ENCODE data around the gene ADORA1.

The ADORA1 gene

DNA sequence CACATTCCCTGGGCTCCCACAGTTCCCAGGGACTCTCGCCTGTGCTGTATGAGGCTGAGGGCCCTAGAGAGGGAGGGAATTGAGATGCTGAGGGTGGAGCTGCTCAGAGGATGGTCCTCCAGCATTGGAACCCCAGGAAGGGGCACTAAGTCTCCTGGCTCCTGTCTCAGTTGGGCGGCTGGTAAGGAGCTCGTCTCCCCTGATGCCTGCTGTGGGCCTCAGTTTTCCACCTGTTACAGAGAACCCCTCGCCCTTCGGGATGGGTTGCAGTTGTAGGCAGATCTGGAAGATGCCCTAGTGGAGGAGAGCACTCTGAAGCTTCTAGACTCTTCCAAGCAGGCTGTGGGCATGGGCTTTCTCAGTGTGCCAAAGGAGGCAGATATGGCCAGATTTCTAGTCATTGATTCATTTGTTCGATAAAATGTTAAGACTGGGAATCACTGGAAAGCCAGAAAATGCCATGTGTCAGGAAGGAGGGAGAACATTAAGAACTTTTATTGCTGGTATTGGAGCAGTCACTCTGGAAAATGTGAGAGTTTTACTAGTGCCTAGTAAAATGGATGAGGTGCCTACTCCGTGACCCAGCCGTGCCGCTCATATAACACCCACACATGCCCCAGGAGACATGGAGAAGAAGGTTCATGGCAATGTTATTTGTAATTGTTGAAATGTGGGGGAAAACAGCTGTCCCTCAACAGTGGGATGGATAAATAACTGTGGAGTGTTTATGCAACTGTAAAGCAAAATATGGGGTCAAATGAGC is 48.9 kb downstream of the ADORA1 start:
- no peak for DNase-seq

DNA sequence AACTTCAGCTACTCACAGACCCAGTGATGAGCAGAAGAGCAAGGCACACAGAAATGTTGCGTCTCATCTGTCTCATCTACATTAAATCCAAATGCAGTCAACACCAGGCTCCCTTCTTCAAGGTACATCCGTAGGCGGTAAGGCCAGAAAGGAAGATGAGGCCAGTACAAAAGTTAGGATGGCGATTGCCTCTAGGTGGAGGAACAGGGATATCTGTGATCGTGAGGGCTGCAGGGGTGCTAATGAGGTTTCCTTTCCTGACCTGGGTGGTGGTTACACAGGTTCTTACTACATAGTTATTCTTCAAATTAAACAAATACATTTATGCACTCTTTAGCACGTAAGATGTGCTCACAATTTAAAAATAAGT is 49.5 kb downstream of the ADORA1 start:
- no peak for DNase-seq

DNA sequence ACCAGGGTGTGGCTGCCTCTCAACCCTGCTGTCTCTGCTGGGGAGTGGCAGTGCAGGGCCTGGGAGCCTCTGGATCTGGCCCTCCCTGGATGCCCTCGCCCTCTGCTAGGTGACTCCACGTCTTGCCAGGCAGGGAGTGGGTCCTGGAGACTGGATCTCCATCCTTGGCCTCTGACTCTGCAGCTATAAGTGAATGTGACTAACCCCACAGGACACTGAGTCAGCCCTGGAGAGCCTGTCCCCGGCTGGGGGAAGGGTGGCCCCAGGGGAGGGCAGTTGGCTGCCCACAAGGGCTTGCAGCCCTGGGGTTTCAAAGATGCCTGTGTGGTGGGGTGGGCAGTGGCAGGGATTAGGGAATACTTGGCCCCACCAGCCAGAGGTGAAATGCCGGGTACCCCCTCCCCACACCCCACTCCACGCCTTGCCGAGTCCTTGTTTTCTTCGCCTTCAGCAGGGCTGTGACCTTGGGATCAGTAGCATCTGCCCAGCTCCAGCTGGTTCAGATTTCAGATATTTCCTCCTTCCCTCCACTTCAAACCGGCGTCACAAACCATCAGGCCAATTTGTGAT is 50.0 kb downstream of the ADORA1 start:
- DNase-seq = no peak

DNA sequence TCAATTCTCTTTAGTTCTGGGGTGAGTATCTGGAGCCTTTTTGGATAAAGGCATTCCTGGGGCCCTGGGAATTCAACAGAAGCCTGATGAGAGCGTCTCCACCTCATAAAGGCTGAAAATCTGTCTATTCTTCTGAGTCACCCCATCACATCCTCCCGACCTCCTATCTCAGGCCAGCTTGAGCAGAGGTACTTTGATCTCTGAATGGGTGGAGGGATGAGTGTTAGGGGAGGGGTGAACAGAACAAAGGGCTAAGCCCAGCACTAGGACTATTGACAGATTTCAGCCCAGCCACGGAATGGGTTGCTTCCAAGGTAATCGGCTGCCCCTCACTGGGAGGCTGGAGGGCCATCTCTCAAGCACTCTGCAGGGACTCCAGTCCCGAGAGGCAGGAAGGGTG is 50.6 kb downstream of the ADORA1 start:
- peak; percentile 17 for DNase-seq

DNA sequence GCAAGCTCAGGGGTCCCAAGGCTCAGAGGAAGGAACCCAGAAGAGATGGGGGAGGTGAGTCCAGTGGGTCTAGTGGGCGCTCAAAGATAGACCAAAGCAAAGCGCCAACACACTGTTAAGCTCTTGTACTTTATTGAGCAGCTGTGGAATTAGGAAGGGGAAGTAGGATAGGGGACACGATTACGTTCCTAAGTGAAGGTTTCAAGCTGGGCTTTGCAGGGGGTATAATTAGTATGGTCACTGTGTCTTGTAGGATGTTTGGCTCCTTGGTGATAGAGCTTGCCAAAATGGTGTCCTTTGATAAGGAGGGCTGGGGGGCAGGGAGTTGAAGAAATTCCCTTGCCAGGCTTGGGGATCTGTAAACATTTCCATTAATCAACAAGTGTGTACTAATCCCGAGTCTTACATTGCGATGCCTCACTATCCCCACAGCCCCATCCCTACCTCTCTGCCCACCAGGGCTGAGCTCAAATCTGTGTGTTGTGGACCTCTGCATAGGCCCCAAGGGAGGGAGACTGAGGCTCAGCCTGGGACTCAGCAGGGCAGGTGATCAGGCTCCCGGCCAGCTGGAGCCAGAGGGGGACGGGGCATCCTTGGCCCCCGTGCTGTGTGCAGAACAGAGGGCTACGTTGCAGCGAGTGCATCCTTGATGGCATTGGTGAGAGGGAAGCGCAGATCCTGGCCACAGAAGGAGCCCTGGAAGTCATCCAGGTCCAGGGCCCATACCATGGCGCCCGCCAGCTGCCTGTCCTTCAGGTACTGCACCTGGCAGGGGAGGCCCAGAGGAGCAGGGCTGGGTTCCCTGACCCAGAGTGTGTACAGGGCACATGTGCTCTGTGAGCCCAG is 51.5 kb downstream of the ADORA1 start:
- peak; percentile 33 for DNase-seq

DNA sequence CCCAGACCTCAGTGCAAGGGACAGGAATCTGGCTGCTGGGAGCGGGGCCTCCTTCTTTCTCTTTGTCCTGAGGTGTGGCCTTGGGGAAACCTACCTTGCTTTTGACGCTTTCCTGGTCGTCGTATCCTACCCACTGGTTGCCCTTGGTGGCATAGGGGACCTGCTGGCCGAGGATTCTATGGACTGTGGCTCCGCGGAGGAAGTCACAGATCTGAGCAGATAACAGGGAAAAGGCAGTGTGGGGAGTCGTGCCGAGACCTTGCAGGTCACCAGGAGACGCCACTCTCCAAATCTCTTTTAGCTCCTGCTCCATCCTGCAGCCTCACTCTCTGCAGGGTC is 52.1 kb downstream of the ADORA1 start:
- DNase-seq = no peak

DNA sequence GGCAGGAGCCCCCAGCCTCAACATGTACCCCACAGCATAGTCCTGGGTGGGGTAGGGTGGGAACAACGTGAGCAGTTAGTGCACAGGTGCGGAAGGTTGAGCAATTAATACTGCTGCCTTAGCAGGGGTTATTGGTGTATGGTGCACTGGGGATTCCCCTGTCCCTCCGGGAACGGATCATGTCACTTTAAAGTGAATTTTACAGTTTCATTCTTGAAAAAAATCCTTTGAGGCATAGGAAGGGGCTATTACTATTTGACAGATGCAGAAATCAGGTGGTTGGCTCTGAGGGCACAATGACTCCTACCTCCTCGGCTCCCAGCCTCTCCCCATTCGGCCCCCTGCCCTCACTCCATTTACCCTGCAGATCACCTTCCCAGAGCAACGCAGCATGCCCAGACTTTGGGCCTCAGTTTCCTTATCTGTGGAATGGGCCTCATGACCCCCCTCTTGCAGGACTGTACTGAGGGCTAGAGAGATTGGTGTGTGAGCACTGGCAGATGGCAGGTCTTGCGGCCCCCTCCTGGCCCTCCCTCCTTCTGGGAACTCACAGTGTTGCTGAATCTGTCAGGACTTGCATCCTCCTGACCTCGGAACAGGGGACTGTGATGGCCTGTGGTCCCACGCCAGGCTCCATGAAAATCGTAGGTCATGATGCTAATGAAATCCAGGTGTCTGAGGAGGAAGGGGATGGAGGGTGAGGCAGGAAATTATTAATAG is 53.2 kb downstream of the ADORA1 start:
- no peak for DNase-seq

DNA sequence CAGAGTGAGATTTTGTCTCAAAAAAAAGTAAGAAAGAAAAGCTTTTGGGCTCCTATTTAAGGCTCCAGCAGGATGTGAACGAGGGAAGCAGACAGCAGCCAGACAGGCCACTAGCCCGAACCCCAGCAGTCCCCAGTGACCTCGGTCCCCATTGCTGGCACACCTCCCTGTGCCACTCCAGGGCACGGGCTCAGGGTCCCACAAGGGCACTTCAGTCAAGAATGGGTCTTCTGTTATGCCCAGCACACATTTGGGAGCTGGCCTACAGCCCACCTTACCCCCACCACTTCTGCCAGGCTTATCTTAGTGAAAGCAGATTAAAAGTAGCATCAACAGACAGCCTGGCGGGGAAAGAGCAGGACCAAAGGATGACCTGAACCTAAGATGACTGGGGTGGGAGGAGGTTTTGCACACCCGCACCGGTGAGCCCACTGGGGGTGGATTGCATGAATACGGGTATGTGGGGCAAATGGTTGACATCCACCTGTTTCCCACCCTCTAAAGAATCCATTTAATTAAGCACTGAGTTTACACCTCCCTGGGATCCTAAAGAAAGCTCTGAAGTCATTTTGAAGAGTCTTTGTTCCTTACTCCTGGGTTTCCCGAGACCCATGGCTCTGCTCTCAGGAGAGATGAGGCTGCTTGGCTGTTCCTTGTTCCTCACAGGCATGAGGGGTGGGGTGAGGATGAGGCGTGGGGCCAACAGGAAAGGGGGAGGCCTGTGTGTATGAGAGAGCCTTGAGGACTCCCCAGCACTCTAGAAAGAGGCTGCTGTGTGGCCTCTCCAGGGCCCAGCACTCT is 54.3 kb downstream of the ADORA1 start:
- DNase-seq = no peak

DNA sequence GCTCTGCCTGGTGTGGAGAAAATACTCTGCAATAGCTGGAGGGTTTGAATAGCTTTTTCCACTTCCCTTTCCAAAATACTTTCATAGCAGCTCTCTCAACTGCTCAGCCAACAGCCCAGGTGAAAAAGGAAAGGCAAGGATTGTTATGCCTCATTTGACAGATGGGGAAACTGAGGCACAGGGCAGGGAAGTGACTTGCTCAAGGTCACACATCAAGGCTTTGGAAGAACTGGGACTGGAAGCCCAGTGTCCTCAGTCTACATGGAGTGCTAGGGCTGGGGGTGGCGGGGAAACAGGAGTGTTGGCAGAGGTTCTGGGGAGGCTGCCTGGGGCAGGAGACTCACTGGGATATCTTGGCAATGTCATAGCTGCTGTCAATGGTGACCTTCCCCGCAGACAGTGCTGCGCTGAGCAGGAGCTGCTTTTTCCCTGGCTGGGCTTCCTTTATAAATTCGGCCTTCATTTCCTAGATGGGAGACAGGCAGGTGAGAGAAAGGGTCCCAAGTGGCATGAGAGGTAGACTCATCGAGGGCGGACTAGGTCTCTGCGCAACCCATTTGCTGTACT is 54.9 kb downstream of the ADORA1 start:
- DNase-seq = no peak

DNA sequence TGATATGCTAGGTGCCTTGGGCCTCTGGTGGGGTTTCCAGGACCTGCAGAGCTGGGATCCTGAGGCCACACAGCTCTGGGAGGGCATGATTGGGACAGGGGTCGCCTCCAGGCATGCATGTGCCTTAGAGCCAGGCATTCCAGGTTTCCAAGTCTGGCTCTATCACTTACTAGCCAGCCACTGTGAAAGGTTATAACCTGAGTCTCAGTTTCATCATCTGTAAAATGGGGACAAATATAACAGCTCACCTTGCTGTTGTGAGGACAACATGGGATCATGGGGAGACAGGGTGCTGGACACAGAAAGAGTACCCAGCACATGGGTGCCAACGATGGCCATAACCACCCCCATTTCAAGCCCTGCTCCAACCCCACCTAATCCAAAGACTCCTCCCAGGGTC is 56.3 kb downstream of the ADORA1 start:
- no peak for DNase-seq

DNA sequence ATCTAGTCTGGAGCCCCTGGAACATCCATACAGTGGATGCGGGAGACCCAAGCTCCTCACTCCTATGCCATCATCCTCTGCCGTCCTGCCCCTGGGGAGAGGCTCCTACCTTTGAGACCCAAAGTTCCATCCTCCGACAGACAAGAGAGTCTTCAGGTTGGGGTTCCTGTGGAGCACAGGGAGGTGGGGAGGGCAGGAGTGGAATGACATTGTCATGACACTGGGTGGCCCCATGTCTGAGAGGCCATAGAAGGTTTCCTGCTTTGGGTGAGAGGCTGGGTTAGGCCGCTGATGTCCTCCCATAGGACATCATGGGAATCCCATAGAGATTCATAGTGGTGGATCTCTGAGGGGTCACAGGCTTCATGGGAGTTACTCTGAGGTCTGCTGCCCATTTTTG is 56.9 kb downstream of the ADORA1 start:
- no peak for DNase-seq

DNA sequence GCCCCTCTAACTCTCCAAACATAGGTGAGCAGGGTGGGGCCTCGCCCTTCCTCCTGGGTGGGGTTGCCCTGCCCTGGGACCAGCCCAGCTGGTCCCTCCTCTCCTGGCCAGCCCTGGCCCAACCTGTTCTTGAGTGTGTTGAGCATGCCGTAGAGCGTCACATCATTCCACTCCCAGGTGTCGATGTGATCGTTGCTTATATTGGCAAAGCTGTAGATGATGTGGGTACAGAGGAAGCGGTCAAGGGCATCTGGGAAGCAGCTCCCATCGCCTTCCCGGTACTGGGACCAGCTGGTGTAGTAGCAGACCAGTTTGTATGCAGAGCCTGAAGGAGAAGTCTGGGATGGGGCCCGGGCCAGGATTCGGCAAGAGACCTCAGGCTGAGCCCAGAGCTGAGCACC is 57.5 kb downstream of the ADORA1 start:
- DNase-seq = no peak

DNA sequence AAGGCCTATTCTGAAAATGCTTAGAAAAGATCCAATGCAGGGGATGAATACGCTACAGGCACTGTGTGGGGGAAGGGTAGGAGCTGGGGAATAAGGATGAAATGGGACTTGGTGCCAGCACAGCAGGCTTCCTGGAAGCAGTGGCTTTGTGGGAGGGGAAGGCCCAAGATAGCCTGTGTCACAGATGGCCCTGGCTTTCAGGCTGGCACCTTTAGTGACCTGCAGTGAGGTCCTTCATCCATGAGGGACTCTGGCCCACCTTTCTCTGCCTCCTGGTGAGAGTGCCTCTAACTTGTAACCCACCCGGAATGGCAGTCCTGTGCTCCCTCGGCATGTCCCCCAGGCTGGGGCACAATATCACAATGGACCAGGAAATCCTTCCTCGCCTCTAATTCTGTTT is 58.1 kb downstream of the ADORA1 start:
- DNase-seq = no peak

DNA sequence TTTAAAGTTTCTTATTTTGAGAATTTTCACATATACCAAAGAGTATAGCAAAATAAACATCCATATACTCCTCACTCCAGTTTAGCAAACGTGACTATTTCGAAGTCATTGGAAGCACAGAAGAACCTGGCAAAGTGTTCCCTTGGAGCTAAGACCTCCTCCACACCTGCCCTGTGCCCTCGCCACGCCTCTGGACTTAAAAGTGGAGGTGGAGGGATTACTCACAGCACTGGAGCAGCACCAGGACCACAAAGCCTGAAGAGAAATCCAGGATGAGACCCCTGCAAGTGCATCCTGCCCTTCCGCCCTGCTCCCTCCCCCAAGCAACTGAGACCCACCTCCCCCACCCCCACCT is 58.5 kb downstream of the ADORA1 start:
- no peak for DNase-seq

DNA sequence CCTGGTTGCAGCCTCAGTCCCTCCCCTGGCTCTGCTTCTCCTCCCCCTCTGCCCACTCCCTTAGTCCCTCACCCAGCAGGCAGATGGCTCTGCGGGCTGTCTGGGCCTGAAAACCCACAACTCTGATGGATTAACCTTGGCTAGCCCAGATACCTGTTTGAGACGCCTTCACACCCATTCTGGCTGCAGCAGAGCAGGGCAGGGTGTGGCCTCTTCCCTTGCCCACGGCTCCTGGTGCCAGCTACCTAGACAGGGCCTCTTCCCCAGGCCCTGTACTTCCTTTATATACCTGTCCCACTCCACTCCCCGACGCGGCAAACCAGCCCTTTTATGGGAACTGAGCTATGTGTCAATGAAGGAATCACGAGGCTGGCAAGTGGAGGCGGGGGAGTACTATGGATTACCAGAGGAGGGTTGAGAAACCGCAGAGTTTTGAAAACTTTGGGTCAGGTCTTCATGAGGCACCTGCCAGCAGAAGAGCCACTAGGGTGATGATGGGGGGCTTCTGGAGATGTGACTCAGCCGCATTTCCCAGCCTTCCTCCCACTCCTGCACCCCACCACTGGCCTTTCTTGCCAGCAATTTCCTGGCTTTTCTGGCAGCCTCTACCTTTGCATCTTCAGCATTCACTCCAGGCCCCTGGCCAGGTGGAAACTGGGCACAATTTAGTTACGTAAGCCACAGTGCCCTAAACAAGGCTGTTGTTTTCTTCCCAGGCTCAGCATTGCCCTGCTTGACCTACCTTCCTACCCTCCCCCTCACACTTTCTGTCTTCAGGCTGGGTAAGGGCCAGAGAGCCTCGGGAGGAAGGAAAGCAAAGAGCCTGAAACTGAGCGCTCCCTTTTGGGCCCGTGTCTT is 59.1 kb downstream of the ADORA1 start, which contains the start of gene CHI3L1:
Gene CHI3L1, minus strand, starts transcription at position 259 of the 858 bp plus-strand sequence. Its CDS starts 81 bp downstream, at position 178.
- DNase-seq = no peak

DNA sequence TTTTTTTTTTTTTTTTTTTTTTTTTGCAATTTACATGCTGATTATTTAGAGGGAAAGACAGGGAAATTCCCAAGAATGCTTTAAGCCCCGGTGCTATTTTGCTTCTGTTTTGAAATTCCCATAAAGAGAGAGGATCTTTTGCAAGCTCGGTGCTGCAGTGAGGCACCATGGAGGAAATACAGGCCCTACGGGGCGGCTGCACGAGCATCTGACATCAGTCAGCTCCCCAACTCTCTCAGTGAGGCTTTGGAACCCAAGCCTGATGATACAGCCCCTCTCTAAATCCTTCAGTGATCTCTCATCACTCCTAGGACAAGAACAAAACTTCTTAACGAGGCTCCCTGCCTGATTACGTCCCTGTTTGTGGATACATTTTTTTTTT is 59.8 kb downstream of the ADORA1 start:
- DNase-seq = no peak

DNA sequence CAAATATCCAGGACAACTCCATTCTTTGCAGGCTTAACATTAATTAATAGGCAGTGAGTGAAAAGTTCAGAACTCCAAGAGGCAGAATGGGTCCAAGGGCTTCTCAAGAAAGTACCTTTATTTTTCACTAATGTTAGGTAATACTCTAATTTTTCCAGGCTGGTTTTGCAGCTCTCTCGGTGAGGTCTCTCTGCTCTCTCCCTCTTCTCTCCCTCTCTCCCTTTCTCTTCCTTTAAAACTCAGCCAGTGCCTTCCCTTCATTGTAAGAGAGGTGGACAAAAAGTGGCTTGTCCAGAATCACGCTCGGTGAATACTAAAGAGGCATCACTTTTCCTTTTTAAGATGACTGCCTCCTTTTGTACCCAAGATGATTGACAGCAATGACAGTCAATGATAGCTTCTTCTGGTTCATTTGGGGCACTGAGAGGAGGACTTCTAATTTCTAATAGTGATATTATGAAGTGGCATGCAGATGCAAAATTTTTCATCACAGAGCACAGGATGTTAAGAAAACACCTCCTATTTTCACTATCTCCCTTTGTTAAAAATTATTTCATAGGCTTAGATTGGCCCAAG is 60.3 kb downstream of the ADORA1 start:
- DNase-seq = no peak

DNA sequence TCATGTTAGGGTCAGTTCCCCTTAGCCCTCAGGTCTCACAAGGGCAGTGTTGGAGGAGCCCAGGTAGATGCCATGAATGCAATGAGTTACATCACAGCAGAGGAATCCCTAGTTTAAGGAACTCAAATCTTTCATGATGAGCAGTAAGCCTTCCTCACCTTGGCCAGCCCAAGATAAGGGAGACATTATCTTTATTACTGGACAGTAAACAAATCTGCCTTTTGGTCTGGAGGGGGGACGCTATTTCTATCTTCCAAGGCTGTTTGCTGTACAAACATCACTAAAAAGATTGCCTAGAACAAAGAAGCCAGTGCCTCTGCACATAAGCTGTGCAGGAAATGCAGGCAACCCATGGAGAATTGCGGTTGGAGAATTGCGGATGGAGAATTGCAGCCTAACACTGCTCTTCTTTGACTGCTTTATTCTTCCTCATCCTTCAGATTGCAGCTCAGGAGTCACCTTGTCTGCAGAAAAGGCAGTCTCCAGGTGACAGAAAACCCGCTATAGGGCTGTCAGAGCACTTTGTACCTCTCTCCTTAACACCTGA is 61.2 kb downstream of the ADORA1 start:
- no peak for DNase-seq

DNA sequence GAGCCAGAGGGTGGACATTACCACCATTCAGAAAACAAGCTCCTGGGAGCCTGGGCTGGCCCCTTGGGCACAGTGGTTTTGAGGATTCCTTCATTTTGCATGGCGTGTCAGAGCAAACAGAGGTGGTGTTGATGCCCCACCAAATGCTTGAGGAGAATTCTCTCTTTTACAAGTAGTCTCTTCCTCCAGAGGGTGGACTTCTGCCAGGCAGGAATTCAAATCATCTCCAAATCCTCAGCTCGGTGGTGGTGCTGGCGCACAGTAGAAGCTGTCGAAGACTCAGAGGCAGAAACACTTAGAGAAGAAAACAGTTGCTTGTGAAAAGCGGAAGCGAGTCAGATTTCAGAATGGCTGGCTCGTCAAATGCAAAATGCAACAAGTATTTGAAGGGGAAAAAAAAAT is 62.4 kb downstream of the ADORA1 start:
- no peak for DNase-seq

DNA sequence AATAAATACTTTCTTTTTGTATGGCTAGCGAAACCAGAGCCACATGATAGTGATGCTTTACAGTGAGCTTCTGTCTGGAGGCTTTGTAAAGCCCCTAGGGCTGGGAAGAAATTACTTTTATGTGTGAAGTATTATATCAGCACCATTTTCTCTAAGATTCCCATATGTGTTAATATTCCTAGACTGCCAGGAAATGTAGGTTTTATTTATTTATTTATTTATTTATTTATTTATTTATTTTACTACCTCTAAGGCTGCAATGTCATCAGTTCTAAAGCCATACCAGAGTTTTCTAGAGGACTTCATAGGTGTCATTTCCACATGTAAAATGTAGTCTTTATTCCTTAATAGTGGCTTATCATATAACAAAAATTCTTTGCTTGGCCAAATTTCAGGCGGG is 63.4 kb downstream of the ADORA1 start:
- no peak for DNase-seq

DNA sequence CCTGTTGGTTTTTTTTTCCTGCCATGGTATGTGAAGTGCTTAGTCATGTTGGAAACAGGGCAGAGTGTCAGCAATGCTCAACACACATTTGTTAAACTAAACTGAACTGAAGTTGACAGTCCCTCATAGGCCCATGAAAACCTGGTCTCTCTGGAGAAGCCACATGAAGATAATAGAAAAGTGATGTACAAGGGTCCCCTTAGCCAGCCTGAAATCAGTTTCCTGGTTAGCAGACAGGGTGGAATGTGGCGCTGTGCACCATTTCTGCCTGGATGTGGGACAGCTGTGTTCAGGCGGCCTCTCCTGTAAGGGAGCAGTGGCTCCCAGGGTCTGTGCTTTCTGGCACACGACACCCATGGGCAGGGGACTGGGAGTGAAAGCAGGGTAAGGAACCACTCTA is 68.8 kb downstream of the ADORA1 start:
- DNase-seq = no peak

Data from NCI-H69 (cell line).